Type B pancreatic cell (in vitro differentiated cells): ENCODE results near the gene ATRIP. TPM values are rescaled to one million over a fixed set of nuclear protein-coding genes. Genes with fewer than 3 reads are reported as not detected.
"Not testable (repeated sequence)": the region's sequence is repeated elsewhere in the genome, so short reads cannot be mapped to it uniquely, and the experiment has no call there.

Source experiments
- DNase-seq: peaks from one replicate; pipeline ENCODE4 v3.0.0; 2021; ENCODE audit warnings: mixed read lengths; ENCODE audit not compliant: unreplicated experiment; ENCODE audit errors: extremely low spot score
- H3K27ac Mint-ChIP-seq: 2 replicates; pipeline ENCODE4 v1.8.0; 2021; ENCODE audit warnings: mild to moderate bottlenecking, mixed read lengths
- H3K27me3 Mint-ChIP-seq: 2 replicates; pipeline ENCODE4 v1.8.0; 2021; ENCODE audit warnings: mixed read lengths
- H3K36me3 Mint-ChIP-seq: 2 replicates; pipeline ENCODE4 v1.8.0; 2021; ENCODE audit warnings: mixed read lengths
- H3K4me1 Mint-ChIP-seq: one replicate; pipeline ENCODE4 v1.8.0; 2021; ENCODE audit warnings: mixed read lengths; ENCODE audit not compliant: unreplicated experiment
- H3K4me3 Mint-ChIP-seq: 2 replicates; pipeline ENCODE4 v1.8.0; 2021; ENCODE audit warnings: mild to moderate bottlenecking, mixed read lengths
- H3K9me3 Mint-ChIP-seq: 2 replicates; pipeline ENCODE4 v1.8.0; 2021; ENCODE audit warnings: mixed read lengths
- CTCF ChIP-seq: fragments of 200-600 bp; sonication (generic); conservative IDR thresholded peaks from 2 replicates; pipeline ENCODE4 v1.5.0; 2021; ENCODE audit warnings: antibody characterized with exemption, mild to moderate bottlenecking
- total RNA-seq: library from RNA; stranded (reverse); gene quantifications from 2 replicates; pipeline ENCODE4 v1.2.1, GENCODE V29; 2021; ENCODE audit warnings: low replicate concordance

The ATRIP gene
- total RNA-seq, 1 donor from 2014 or later = 16.0 TPM

- H3K27me3 Mint-ChIP-seq = no peaks in the 10 kb centered on the region
- H3K4me1 Mint-ChIP-seq = peaks cover 12% of the 10 kb centered on the region
- H3K4me3 Mint-ChIP-seq = no peak overlapping the region
- no peak for DNase-seq
- H3K9me3 Mint-ChIP-seq = no peaks in the 10 kb centered on the region
- H3K27ac Mint-ChIP-seq = no peak overlapping the region
- no peaks in the 10 kb centered on the region for H3K36me3 Mint-ChIP-seq
- no peak for TF ChIP-seq CTCF
Measured at GRCh38 chr3:48477959-48478520, 31.5 kb downstream of the ATRIP start.

GRCh38 chr3:48478626-48479555 lies 32.4 kb downstream of the ATRIP start:
- DNase-seq = no peak
- no peaks in the 10 kb centered on the region for H3K36me3 Mint-ChIP-seq
- H3K27ac Mint-ChIP-seq = no peak overlapping the region
- H3K9me3 Mint-ChIP-seq = no peaks in the 10 kb centered on the region
- H3K27me3 Mint-ChIP-seq = no peaks in the 10 kb centered on the region
- H3K4me3 Mint-ChIP-seq = no peak overlapping the region
- TF ChIP-seq CTCF = no peak
- H3K4me1 Mint-ChIP-seq = peaks cover 6% of the 10 kb centered on the region

- not testable (repeated sequence) for H3K27ac Mint-ChIP-seq, DNase-seq, H3K4me3 Mint-ChIP-seq
Measured at GRCh38 chr3:48480891-48481290, 34.4 kb downstream of the ATRIP start.

GRCh38 chr3:48482822-48483221 lies 36.3 kb downstream of the ATRIP start:
- H3K36me3 Mint-ChIP-seq, H3K27me3 Mint-ChIP-seq, DNase-seq, H3K27ac Mint-ChIP-seq, H3K4me3 Mint-ChIP-seq, H3K9me3 Mint-ChIP-seq, H3K4me1 Mint-ChIP-seq: not testable (repeated sequence)

More at GRCh38 chr3:48480891-48481290, 34.4 kb downstream of the ATRIP start:
- H3K4me1 Mint-ChIP-seq, H3K27me3 Mint-ChIP-seq, H3K36me3 Mint-ChIP-seq, H3K9me3 Mint-ChIP-seq: not testable (repeated sequence)

GRCh38 chr3:48486952-48487351 lies 40.4 kb downstream of the ATRIP start:
- H3K36me3 Mint-ChIP-seq = peaks cover 3% of the 10 kb centered on the region
- no peak for DNase-seq
- H3K9me3 Mint-ChIP-seq = no peaks in the 10 kb centered on the region
- TF ChIP-seq CTCF = no peak
- H3K4me3 Mint-ChIP-seq = no peak overlapping the region
- H3K27ac Mint-ChIP-seq = no peak overlapping the region
- H3K4me1 Mint-ChIP-seq = no peaks in the 10 kb centered on the region
- no peaks in the 10 kb centered on the region for H3K27me3 Mint-ChIP-seq

GRCh38 chr3:48492461-48493202 lies 46.1 kb downstream of the ATRIP start:
- Mint-ChIP-seq H3K27ac (peak overlapping the region; percentile 29), H3K4me1 (no peaks in the 10 kb centered on the region), H3K27me3 (no peaks in the 10 kb centered on the region), H3K9me3 (no peaks in the 10 kb centered on the region), H3K4me3 (no peak overlapping the region), H3K36me3 (peaks cover 7% of the 10 kb centered on the region)
- no peak for DNase-seq
- TF ChIP-seq CTCF = no peak
